WTC11 (cell line): ENCODE results near the gene DDX10. TPM values are rescaled to one million over a fixed set of nuclear protein-coding genes. Genes with fewer than 3 reads are reported as not detected.

Source experiments
- ATAC-seq: fragments of 200-7000 bp; cut with Tn5 transposase; 2 replicates; pipeline ENCODE4 v1.10.0; 2021; ENCODE audit warnings: mild to moderate bottlenecking, moderate library complexity
- CTCF ChIA-PET: fragments of 300-600 bp; sonication (Branson Sonifier 250); formaldehyde crosslinking; loops from one replicate; lab custom pipeline; 2021; ENCODE audit warnings: antibody characterized with exemption; lab: Charles Lee
- POLR2A ChIA-PET: fragments of 350-600 bp; sonication (Branson Sonifier 250); formaldehyde crosslinking; loops from one replicate; lab custom pipeline; 2021; ENCODE audit warnings: antibody characterized with exemption; lab: Charles Lee
- DNase-seq: peaks from one replicate; pipeline ENCODE4 v3.0.0; 2021; ENCODE audit warnings: low spot score
- H3K27ac Mint-ChIP-seq: 2 replicates; pipeline ENCODE4 v1.8.0; 2021; ENCODE audit warnings: mixed read lengths
- H3K27me3 Mint-ChIP-seq: 2 replicates; pipeline ENCODE4 v1.8.0; 2021; ENCODE audit warnings: low read depth, mild to moderate bottlenecking, moderate library complexity, mixed read lengths
- H3K36me3 Mint-ChIP-seq: 2 replicates; pipeline ENCODE4 v1.8.0; 2021; ENCODE audit warnings: mixed read lengths
- H3K4me1 Mint-ChIP-seq: 2 replicates; pipeline ENCODE4 v1.8.0; 2022; ENCODE audit warnings: mixed read lengths
- H3K4me3 Mint-ChIP-seq: 2 replicates; pipeline ENCODE4 v1.8.0; 2021; ENCODE audit warnings: mild to moderate bottlenecking, moderate library complexity, mixed read lengths
- H3K9me3 Mint-ChIP-seq: 2 replicates; pipeline ENCODE4 v1.8.0; 2021; ENCODE audit warnings: mixed read lengths
- ARID4B ChIP-seq: sonication (generic); formaldehyde crosslinking; IDR thresholded peaks from 2 replicates; pipeline ENCODE4 v1.8.0; 2023; ENCODE audit warnings: missing genetic modification reagents, mild to moderate bottlenecking, borderline replicate concordance
- CBFB ChIP-seq: sonication (generic); formaldehyde crosslinking; IDR thresholded peaks from 2 replicates; pipeline ENCODE4 v1.8.1; 2022; ENCODE audit warnings: mild to moderate bottlenecking, low read depth, missing genetic modification reagents
- CDX4 ChIP-seq: fragments of 250-450 bp; sonication (Bioruptor Pico); IDR thresholded peaks from 2 replicates; pipeline ENCODE4 v1.9.0; 2021; ENCODE audit warnings: moderate library complexity, mild to moderate bottlenecking, inconsistent platforms, borderline replicate concordance
- ELF4 ChIP-seq: sonication (generic); formaldehyde crosslinking; IDR thresholded peaks from 2 replicates; pipeline ENCODE4 v1.8.1; 2022; ENCODE audit warnings: low read depth, mild to moderate bottlenecking, moderate library complexity, missing genetic modification reagents
- EMX1 ChIP-seq: fragments of 250-450 bp; sonication (Bioruptor Pico); IDR thresholded peaks from 2 replicates; pipeline ENCODE4 v1.8.0; 2021; ENCODE audit warnings: mild to moderate bottlenecking
- FOXJ3 ChIP-seq: sonication (generic); formaldehyde crosslinking; IDR thresholded peaks from 2 replicates; pipeline ENCODE4 v1.9.0; 2021; ENCODE audit warnings: missing genetic modification reagents, mild to moderate bottlenecking, borderline replicate concordance
- HMGA2 ChIP-seq: fragments of 250-450 bp; sonication (Bioruptor Pico); IDR thresholded peaks from 2 replicates; pipeline ENCODE4 v1.4.0; 2021; ENCODE audit warnings: mild to moderate bottlenecking, moderate library complexity
- JAZF1 ChIP-seq: fragments of 250-450 bp; sonication (Bioruptor Pico); IDR thresholded peaks from 2 replicates; pipeline ENCODE4 v1.9.0; 2021; ENCODE audit warnings: moderate library complexity, mild to moderate bottlenecking, inconsistent platforms
- NFATC4 ChIP-seq: fragments of 250-450 bp; sonication (Bioruptor Pico); IDR thresholded peaks from 2 replicates; pipeline ENCODE4 v1.9.0; 2021; ENCODE audit warnings: mild to moderate bottlenecking
- NR3C1 ChIP-seq: sonication (generic); formaldehyde crosslinking; conservative IDR thresholded peaks from 2 replicates; pipeline ENCODE4 v1.8.1; 2023; ENCODE audit warnings: low read depth, mild to moderate bottlenecking, missing genetic modification reagents
- RELA ChIP-seq: sonication (generic); formaldehyde crosslinking; IDR thresholded peaks from 2 replicates; pipeline ENCODE4 v1.8.1; 2022; ENCODE audit warnings: missing genetic modification reagents, mild to moderate bottlenecking, borderline replicate concordance
- SOX15 ChIP-seq: fragments of 250-450 bp; sonication (Bioruptor Pico); IDR thresholded peaks from 2 replicates; pipeline ENCODE4 v1.9.0; 2021; ENCODE audit warnings: mild to moderate bottlenecking
- USF2 ChIP-seq: sonication (generic); formaldehyde crosslinking; IDR thresholded peaks from 2 replicates; pipeline ENCODE4 v1.8.1; 2023; ENCODE audit warnings: mild to moderate bottlenecking, missing genetic modification reagents, moderate library complexity
- ZBTB21 ChIP-seq: sonication (generic); formaldehyde crosslinking; IDR thresholded peaks from 2 replicates; pipeline ENCODE4 v1.8.1; 2023; ENCODE audit warnings: mild to moderate bottlenecking, missing genetic modification reagents, borderline replicate concordance
- ZNF317 ChIP-seq: sonication (generic); formaldehyde crosslinking; IDR thresholded peaks from 2 replicates; pipeline ENCODE4 v1.8.1; 2023; ENCODE audit warnings: low read depth, mild to moderate bottlenecking, moderate library complexity, missing genetic modification reagents, borderline replicate concordance
- ZNF396 ChIP-seq: fragments of 250-450 bp; sonication (Bioruptor Pico); IDR thresholded peaks from 2 replicates; pipeline ENCODE4 v1.8.0; 2021; ENCODE audit warnings: mild to moderate bottlenecking, moderate library complexity, borderline replicate concordance
- ZNF671 ChIP-seq: fragments of 250-450 bp; sonication (Bioruptor Pico); IDR thresholded peaks from 2 replicates; pipeline ENCODE4 v1.8.0; 2021; ENCODE audit warnings: mild to moderate bottlenecking
- total RNA-seq: library from RNA; stranded (reverse); gene quantifications from 3 replicates; pipeline ENCODE4 v1.2.3, GENCODE V29; 2021
- TF ChIP-seq, protein P1 (sequence below): fragments of 250-450 bp; sonication (Bioruptor Pico); IDR thresholded peaks from 2 replicates; pipeline ENCODE4 v1.9.0; 2021; ENCODE audit warnings: mild to moderate bottlenecking
- TF ChIP-seq, protein P2 (sequence below): sonication (generic); formaldehyde crosslinking; IDR thresholded peaks from 2 replicates; pipeline ENCODE4 v1.8.0; 2023; ENCODE audit warnings: mild to moderate bottlenecking, missing genetic modification reagents
- TF ChIP-seq, protein P3 (sequence below): sonication (generic); formaldehyde crosslinking; IDR thresholded peaks from 2 replicates; pipeline ENCODE4 v1.8.0; 2022; ENCODE audit warnings: missing genetic modification reagents

The DDX10 gene
- total RNA-seq, 1 experiment from 2014 or later: 56.8 TPM

GRCh38 chr11:108793611-108794010 is 128.7 kb downstream of the DDX10 start:
- no peak for DNase-seq
- ATAC-seq: no peak
- POLR2A ChIA-PET: no interaction called here
- CTCF ChIA-PET: no interaction called here
- Mint-ChIP-seq H3K4me3 (no peak overlapping the region), H3K27me3 (no peaks in the 10 kb centered on the region), H3K36me3 (peaks cover 2% of the 10 kb centered on the region; the same call in 1 of the 2 replicates), H3K9me3 (peaks cover 3% of the 10 kb centered on the region), H3K4me1 (peaks cover 51% of the 10 kb centered on the region), H3K27ac (0 out of 2 replicates have a peak overlapping the region, but pooled peaks have one; percentile 2)
- TF ChIP-seq, protein P1, sequence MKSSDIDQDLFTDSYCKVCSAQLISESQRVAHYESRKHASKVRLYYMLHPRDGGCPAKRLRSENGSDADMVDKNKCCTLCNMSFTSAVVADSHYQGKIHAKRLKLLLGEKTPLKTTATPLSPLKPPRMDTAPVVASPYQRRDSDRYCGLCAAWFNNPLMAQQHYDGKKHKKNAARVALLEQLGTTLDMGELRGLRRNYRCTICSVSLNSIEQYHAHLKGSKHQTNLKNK (CRISPR knock-in tag): no peak
- TF ChIP-seq CBFB (no peak), EMX1 (no peak), NFATC4 (CRISPR knock-in tag) (no peak), ZBTB21 (CRISPR knock-in tag) (no peak), ZNF396 (CRISPR knock-in tag) (no peak), NR3C1 (CRISPR knock-in tag) (no peak), ZNF317 (CRISPR knock-in tag) (no peak), ELF4 (CRISPR knock-in tag) (no peak), FOXJ3 (CRISPR knock-in tag) (no peak), ZNF671 (CRISPR knock-in tag) (no peak), ARID4B (CRISPR knock-in tag) (no peak), USF2 (CRISPR knock-in tag) (no peak), RELA (CRISPR knock-in tag) (no peak), CDX4 (CRISPR knock-in tag) (no peak), HMGA2 (CRISPR knock-in tag) (no peak), JAZF1 (CRISPR knock-in tag) (no peak), SOX15 (CRISPR knock-in tag) (no peak)
- TF ChIP-seq, protein P2, sequence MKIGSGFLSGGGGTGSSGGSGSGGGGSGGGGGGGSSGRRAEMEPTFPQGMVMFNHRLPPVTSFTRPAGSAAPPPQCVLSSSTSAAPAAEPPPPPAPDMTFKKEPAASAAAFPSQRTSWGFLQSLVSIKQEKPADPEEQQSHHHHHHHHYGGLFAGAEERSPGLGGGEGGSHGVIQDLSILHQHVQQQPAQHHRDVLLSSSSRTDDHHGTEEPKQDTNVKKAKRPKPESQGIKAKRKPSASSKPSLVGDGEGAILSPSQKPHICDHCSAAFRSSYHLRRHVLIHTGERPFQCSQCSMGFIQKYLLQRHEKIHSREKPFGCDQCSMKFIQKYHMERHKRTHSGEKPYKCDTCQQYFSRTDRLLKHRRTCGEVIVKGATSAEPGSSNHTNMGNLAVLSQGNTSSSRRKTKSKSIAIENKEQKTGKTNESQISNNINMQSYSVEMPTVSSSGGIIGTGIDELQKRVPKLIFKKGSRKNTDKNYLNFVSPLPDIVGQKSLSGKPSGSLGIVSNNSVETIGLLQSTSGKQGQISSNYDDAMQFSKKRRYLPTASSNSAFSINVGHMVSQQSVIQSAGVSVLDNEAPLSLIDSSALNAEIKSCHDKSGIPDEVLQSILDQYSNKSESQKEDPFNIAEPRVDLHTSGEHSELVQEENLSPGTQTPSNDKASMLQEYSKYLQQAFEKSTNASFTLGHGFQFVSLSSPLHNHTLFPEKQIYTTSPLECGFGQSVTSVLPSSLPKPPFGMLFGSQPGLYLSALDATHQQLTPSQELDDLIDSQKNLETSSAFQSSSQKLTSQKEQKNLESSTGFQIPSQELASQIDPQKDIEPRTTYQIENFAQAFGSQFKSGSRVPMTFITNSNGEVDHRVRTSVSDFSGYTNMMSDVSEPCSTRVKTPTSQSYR (CRISPR knock-in tag): no peak
- TF ChIP-seq, protein P3, sequence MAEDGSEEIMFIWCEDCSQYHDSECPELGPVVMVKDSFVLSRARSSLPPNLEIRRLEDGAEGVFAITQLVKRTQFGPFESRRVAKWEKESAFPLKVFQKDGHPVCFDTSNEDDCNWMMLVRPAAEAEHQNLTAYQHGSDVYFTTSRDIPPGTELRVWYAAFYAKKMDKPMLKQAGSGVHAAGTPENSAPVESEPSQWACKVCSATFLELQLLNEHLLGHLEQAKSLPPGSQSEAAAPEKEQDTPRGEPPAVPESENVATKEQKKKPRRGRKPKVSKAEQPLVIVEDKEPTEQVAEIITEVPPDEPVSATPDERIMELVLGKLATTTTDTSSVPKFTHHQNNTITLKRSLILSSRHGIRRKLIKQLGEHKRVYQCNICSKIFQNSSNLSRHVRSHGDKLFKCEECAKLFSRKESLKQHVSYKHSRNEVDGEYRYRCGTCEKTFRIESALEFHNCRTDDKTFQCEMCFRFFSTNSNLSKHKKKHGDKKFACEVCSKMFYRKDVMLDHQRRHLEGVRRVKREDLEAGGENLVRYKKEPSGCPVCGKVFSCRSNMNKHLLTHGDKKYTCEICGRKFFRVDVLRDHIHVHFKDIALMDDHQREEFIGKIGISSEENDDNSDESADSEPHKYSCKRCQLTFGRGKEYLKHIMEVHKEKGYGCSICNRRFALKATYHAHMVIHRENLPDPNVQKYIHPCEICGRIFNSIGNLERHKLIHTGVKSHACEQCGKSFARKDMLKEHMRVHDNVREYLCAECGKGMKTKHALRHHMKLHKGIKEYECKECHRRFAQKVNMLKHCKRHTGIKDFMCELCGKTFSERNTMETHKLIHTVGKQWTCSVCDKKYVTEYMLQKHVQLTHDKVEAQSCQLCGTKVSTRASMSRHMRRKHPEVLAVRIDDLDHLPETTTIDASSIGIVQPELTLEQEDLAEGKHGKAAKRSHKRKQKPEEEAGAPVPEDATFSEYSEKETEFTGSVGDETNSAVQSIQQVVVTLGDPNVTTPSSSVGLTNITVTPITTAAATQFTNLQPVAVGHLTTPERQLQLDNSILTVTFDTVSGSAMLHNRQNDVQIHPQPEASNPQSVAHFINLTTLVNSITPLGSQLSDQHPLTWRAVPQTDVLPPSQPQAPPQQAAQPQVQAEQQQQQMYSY (CRISPR knock-in tag): no peak
